A673 (cell line): ENCODE results near the gene LGR6.

Source experiments
- EZH2 ChIP-seq: fragments of 200-600 bp; sonication (generic); IDR thresholded peaks from 2 replicates; pipeline ENCODE4 v1.6.1; 2017; ENCODE audit warnings: borderline replicate concordance, low read depth, mild to moderate bottlenecking, mixed read lengths, antibody characterized with exemption, low read length; ENCODE audit not compliant: poor library complexity, severe bottlenecking
- TF ChIP-seq, protein P1 (sequence below): fragments of 300-800, 200-600 bp; sonication (generic); conservative IDR thresholded peaks from 2 replicates; pipeline ENCODE4 v1.5.1; 2017; ENCODE audit warnings: low read depth, mild to moderate bottlenecking, antibody characterized with exemption, low read length, moderate library complexity, mixed read lengths

DNA sequence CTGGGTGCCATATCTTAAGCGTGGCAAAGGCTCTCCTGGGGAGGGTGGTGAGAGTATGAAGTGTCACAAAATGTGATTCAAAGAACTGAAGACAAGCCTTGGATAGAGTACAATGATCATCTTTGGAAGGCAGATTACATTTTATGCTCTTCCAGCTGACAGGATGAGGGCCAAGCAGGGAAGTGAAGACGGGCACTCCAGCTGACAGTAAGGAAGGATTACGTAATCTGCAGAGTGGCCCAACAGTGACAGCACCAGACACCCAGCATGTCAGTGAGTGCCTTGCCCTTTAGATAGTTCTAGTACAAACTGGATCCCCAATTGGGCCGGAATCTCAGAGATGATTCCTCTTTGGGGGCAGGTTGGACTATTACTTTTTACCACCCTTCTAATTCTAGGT, 95.4 kb downstream of the LGR6 start:
- TF ChIP-seq, protein P1, sequence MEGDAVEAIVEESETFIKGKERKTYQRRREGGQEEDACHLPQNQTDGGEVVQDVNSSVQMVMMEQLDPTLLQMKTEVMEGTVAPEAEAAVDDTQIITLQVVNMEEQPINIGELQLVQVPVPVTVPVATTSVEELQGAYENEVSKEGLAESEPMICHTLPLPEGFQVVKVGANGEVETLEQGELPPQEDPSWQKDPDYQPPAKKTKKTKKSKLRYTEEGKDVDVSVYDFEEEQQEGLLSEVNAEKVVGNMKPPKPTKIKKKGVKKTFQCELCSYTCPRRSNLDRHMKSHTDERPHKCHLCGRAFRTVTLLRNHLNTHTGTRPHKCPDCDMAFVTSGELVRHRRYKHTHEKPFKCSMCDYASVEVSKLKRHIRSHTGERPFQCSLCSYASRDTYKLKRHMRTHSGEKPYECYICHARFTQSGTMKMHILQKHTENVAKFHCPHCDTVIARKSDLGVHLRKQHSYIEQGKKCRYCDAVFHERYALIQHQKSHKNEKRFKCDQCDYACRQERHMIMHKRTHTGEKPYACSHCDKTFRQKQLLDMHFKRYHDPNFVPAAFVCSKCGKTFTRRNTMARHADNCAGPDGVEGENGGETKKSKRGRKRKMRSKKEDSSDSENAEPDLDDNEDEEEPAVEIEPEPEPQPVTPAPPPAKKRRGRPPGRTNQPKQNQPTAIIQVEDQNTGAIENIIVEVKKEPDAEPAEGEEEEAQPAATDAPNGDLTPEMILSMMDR, result no peak
- no peak for TF ChIP-seq EZH2
